Esophagus squamous epithelium (tissue), 4 donors: ENCODE measurements around the gene MUC4.

ENCODE experiments used
- POLR2A ChIP-seq, 4 donors: fragments of 450-650 bp; IDR thresholded peaks; one replicate each; pipeline ENCODE4 v1.6.1; 2017; ENCODE audit warnings: antibody characterized with exemption in 4 of 4, mild to moderate bottlenecking in 4 of 4, moderate library complexity in 3 of 4
- TF ChIP-seq, protein P1 (sequence below), 6 experiments: fragments of 450-650 bp in 4 of 6; fragments of 200-600 bp in 2 of 6; sonication (generic) in 2 of 6; IDR thresholded peaks; one replicate each; pipeline ENCODE4 v1.5.1; 2016 to 2019; ENCODE audit warnings: antibody characterized with exemption in 6 of 6, mild to moderate bottlenecking in 4 of 6, moderate library complexity in 4 of 6

DNA sequence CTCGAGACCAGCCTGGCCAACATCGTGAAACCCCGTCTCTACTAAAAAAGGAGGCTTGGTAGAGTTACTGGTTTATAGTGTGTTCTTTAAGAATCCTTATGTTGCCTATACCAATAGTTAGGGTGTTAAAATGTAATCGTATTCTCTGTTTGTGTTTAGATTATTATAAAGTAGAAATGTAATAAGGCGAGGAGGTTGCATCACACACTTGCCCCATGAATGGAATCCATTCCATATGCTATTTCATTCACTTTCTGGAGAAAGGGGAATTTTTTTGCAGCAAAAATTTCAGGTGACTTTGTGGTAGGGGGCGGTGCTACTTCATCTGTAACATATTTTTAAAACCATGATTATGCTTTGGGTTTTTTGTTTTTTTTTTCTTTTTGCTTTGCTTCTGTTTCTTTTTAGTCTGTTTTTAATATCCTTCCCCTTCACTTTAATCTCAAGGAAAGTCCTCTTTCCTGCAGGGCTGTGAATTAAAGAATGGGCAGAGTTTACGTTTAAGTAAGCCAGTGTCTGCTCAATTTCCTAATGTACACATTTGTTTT is 33.0 kb upstream of the MUC4 start:
- TF ChIP-seq, protein P1, sequence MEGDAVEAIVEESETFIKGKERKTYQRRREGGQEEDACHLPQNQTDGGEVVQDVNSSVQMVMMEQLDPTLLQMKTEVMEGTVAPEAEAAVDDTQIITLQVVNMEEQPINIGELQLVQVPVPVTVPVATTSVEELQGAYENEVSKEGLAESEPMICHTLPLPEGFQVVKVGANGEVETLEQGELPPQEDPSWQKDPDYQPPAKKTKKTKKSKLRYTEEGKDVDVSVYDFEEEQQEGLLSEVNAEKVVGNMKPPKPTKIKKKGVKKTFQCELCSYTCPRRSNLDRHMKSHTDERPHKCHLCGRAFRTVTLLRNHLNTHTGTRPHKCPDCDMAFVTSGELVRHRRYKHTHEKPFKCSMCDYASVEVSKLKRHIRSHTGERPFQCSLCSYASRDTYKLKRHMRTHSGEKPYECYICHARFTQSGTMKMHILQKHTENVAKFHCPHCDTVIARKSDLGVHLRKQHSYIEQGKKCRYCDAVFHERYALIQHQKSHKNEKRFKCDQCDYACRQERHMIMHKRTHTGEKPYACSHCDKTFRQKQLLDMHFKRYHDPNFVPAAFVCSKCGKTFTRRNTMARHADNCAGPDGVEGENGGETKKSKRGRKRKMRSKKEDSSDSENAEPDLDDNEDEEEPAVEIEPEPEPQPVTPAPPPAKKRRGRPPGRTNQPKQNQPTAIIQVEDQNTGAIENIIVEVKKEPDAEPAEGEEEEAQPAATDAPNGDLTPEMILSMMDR (IDR thresholded peaks at IDR 0.05), result no peak
- no peak for TF ChIP-seq POLR2A (IDR thresholded peaks at IDR 0.05)
